ENCODE measurements around the gene SORBS1.

The SORBS1 gene

GRCh38 chr10:95324436-95325268, 236.5 kb downstream of the SORBS1 start:
- no peak for DNase-seq (ENCODE audit: low read depth in 2 of 2)

- no peak for DNase-seq (ENCODE audit: low read depth in 2 of 2)
Measured at GRCh38 chr10:95321554-95322301, 239.4 kb downstream of the SORBS1 start.

DNA sequence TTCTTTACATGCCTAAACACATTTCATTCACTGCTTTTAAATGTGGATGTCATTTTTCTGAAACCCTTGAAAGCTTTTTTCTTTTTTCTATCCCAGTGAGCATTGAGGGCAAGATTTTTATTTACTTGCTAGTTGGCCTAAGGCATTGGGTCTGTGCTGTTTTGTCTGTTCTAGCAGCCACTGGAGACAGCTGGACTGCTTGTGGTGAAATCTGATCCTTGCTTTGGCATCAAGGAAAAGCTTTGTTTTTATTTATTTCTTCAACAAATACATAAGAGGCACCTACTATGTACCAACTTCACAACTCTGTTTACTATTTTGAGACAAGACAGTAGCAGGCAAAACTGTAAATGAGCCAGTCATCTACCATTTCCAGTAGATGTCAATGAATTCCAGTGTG, 241.9 kb downstream of the SORBS1 start:
- DNase-seq (ENCODE audit: low read depth in 2 of 2): no peak

- DNase-seq (ENCODE audit: low read depth in 2 of 2): no peak
Measured at GRCh38 chr10:95315509-95315908, 245.7 kb downstream of the SORBS1 start.

GRCh38 chr10:95314192-95314918, 246.8 kb downstream of the SORBS1 start:
- no peak for DNase-seq (ENCODE audit: low read depth in 2 of 2)

DNA sequence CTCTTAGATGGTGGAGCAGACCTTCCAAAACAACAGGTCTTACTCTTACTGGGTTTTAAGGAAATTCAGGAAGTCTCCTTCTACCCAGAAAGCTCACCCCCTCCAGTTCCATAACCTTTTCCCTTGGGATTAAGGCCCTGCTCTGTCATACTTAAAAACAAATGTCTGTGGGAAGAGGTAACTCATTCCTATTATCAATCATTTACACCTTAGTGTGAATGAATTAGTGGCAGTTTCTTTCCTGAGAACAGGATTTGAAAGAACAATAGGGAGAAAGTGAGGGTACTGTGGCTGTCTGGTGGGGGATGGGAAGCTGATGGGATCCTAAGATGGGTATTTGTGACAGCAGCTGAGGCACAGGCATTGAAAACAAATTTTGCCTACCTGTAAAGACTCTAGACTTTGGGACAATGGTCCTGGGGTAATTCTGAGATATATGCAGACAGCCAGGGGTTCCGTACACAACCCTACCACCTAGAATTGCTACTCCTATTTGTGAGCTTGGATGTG, 248.1 kb downstream of the SORBS1 start:
- no peak for DNase-seq (ENCODE audit: low read depth in 2 of 2)

DNA sequence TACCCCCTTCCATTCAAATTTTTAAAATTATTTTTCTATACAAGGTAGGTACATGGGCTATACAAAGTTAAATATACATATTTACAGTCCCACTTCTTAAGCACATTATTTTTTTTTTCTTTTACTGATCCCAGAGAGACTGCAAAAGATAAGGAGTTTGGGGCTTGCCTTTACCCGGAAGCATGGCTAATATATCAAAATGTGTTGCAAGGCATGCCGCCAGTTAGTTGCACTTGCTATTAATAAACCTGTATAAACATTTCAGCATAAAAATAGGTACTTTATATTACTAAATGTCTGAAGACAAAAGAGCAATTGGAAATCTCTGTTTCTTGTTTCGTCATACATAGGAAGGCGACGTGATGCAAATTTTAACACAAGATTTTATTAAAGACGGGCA, 248.9 kb downstream of the SORBS1 start:
- DNase-seq (ENCODE audit: low read depth in 2 of 2): no peak

- DNase-seq (ENCODE audit: low read depth in 2 of 2): no peak
Measured at GRCh38 chr10:95309958-95310357, 251.2 kb downstream of the SORBS1 start.

- DNase-seq (ENCODE audit: low read depth in 2 of 2): no peak
Measured at GRCh38 chr10:95308389-95309302, 252.5 kb downstream of the SORBS1 start.

DNA sequence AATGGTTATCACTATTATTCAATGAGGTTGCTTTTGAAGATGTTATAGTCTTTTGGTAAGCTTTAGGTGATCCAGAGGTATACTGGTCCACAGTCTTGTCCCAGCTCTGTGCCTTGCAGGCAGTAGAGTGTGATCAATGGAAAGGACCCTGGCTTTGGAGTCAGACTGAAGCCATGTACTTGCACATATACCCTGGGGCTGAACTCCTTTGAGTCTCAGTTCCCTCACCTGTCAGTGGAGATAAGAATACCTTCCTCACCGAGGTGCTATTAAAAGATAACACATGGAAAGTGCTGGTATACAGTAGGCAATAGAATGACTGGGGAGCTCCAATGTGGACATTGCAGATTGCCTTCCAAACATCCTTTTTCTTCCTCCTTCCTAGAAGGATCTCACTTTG, 254.3 kb downstream of the SORBS1 start:
- DNase-seq (ENCODE audit: low read depth in 2 of 2): no peak

GRCh38 chr10:95306318-95306650, 254.9 kb downstream of the SORBS1 start:
- no peak for DNase-seq (ENCODE audit: low read depth in 2 of 2)

- no peak for DNase-seq (ENCODE audit: low read depth in 2 of 2)
Measured at GRCh38 chr10:95305606-95306317, 255.4 kb downstream of the SORBS1 start.

DNA sequence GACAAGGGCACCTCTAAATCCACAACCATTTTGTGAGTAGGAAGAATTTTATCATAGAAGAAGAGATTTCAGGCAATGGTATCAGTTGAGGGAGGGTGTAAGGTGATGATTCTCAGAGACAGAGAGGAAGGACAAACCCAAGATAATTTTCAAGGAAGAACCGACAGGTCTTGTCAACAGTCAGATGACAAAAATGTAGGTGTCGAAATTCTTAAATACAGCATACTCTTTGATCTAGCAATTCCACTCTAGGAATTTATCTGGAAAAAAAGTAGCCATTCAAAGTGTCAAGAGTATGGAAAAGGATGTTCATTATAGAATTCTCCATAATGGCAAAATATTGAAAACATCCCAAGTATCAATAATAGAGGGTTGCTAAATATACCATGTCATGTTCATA, 256.2 kb downstream of the SORBS1 start:
- no peak for DNase-seq (ENCODE audit: low read depth in 2 of 2)

DNA sequence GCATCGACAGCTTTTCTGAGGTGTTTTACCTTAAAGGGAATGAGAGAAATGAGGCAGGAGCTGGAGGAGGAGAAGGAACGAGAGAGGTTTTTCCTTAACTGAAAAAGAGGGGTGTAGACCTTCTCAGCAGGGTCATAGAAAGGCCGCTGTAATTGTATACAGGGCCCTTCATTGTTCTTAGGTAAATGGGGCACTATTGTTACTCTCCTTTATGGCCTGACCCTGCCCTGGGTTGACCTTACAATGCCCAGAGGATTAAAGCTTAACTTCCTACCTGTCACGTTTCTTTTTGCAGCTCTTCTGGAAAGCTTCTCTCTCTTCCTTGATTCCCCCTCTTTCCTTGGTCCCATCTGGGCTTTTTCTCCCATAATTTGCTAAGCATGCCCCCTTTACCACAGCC, 256.7 kb downstream of the SORBS1 start:
- DNase-seq (ENCODE audit: low read depth in 2 of 2): no peak

DNA sequence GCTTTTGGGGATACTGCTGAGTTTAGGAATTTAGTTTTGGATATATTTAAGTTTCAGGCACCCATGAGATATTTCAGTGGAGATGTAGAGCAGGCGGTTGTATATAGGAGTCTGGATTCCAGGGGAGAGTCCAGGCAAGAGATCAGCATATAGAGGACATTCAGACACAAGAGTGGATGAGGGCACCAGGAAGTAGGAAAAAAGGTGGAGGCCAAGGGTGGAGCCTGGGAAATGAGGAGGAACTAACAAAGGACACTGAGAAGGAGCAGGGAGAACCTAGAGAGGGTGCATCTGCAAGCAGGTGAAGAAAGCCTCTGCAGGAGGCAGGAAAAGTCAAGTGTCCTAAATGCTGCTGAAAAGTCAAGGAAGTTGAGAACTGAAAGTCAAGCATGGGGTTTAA, 257.2 kb downstream of the SORBS1 start:
- no peak for DNase-seq (ENCODE audit: low read depth in 2 of 2)

- DNase-seq (ENCODE audit: low read depth in 2 of 2): no peak
Measured at GRCh38 chr10:95303535-95303934, 257.6 kb downstream of the SORBS1 start.

DNA sequence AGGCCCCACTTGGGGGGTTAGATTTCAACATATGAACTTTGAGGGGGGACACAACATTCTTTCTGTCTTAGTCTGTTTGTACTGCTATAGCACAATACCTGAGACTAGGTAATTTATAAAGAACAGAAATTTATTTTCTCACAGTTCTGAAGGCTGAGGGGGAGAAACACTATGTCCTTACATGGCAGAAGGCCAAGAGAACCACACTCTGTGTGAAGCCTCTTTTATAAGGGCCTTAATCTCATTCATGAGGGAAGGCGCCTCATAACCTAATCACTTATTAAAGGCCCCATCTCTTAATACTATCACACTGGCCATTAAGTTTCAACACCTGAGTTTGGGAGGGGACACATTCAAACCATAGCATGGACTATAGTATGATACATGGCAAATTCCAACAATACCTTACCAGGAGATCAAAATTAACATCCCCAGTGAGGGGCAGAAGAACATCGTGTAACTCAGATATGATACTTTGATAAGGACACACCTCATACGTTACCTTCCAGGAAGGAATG, 261.1 kb downstream of the SORBS1 start:
- DNase-seq (ENCODE audit: low read depth in 2 of 2): no peak

DNA sequence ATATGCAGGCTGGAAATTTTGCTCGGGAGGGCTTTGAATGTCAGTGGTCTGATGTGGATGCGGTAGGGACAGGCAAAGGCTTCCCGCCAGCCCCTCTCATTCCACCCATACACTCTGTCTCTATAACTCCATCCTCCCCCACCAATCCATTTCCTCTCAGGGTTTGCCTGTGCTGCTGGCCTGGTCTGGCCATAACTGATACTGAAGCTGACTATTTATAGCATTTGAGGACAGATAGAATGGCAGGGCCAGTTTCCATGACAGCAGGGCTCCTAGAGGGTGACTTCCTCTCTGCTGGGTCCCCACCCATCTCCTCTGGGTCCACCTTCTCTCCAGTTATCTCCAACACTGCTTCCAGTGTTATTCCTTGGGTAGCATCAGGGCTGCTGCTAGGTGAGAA, 263.8 kb downstream of the SORBS1 start:
- no peak for DNase-seq (ENCODE audit: low read depth in 2 of 2)

GRCh38 chr10:95296764-95297163, 264.4 kb downstream of the SORBS1 start:
- DNase-seq (ENCODE audit: low read depth in 2 of 2): no peak

- DNase-seq (ENCODE audit: low read depth in 2 of 2): peak; percentile 5 to 14
Measured at GRCh38 chr10:95295031-95295755, 266.0 kb downstream of the SORBS1 start.
